A549 (cell line): ENCODE data around the gene KATNA1. TPM values are rescaled to one million over a fixed set of nuclear protein-coding genes. Genes with fewer than 3 reads are reported as not detected.

ENCODE experiments used
- ATAC-seq, 2 experiments: fragments of 200-7000 bp in 1 of 2; fragments of >200 bp in 1 of 2; cut with Nextera tagmentation in 1 of 2; cut with Tn5 transposase in 1 of 2; 3 replicates each; pipeline versions ENCODE4 v1.8.0 to v1.9.1; 2018 to 2020; ENCODE audit warnings: mild to moderate bottlenecking in 1 of 2, moderate library complexity in 1 of 2
- CTCF ChIA-PET: fragments of 300-600 bp; sonication (Branson Sonifier 250); formaldehyde crosslinking; extraction: SDS; loops from one replicate; lab custom pipeline; 2021; ENCODE audit warnings: antibody characterized with exemption, inconsistent platforms; lab: Yijun Ruan, JAX
- POLR2A ChIA-PET: fragments of 350-600 bp; formaldehyde crosslinking; extraction: SDS; loops from one replicate; lab custom pipeline; 2021; ENCODE audit warnings: antibody characterized with exemption, inconsistent platforms; lab: Yijun Ruan, JAX
- DNase-seq, 2 experiments: peaks; one replicate each; pipeline versions ENCODE4 v3.0.0 to v3.0.0-alpha.2; 2011 to 2016; ENCODE audit warnings: low read depth in 1 of 2, low spot score in 1 of 2
- FAIRE-seq: peaks from 2 replicates; lab custom pipeline; 2011; peaks lifted over from hg19 to GRCh38; lab: Jason Lieb, UNC
- H3K27ac ChIP-seq, 2 experiments: fragments of >200 bp; sonication (Bioruptor Twin); formaldehyde crosslinking; 3 replicates each; pipeline ENCODE4 v1.5.1; 2016 to 2017
- H3K4me1 ChIP-seq: fragments of >200 bp; sonication (Bioruptor Twin); formaldehyde crosslinking; 3 replicates; pipeline ENCODE4 v1.6.1; 2016
- H3K4me2 ChIP-seq: fragments of >200 bp; sonication (Bioruptor Twin); formaldehyde crosslinking; 3 replicates; pipeline ENCODE4 v1.6.1; 2016
- H3K4me3 ChIP-seq: fragments of >200 bp; sonication (Bioruptor Twin); formaldehyde crosslinking; 3 replicates; pipeline ENCODE4 v1.5.1; 2016
- H3K9me3 ChIP-seq: fragments of >200 bp; sonication (Bioruptor Twin); formaldehyde crosslinking; 3 replicates; pipeline ENCODE4 v1.6.1; 2016
- BCL3 ChIP-seq: fragments of >200 bp; sonication (Bioruptor Twin); formaldehyde crosslinking; IDR thresholded peaks from 3 replicates; pipeline ENCODE4 v1.6.1; 2016
- BHLHE40 ChIP-seq: IDR thresholded peaks from 2 replicates; pipeline ENCODE4 v1.6.1; 2012; ENCODE audit warnings: low read depth, low read length, inconsistent platforms
- CEBPB ChIP-seq, 2 experiments: fragments of >200 bp in 1 of 2; sonication (Bioruptor Twin) in 1 of 2; formaldehyde crosslinking in 1 of 2; IDR thresholded peaks; 2 replicates each; pipeline ENCODE4 v1.6.1; 2012 to 2016
- CHD2 ChIP-seq: fragments of 150-350 bp; IDR thresholded peaks from 2 replicates; pipeline ENCODE4 v1.6.1; 2014; ENCODE audit warnings: low read length; ENCODE audit not compliant: partially characterized antibody
- CHD4 ChIP-seq: fragments of 200-600 bp; sonication (generic); IDR thresholded peaks from 2 replicates; pipeline ENCODE4 v1.6.1; 2016; ENCODE audit warnings: antibody characterized with exemption, mild to moderate bottlenecking, borderline replicate concordance
- EHF ChIP-seq: fragments of 250-450 bp; sonication (Bioruptor Pico); IDR thresholded peaks from 2 replicates; pipeline ENCODE4 v1.5.0; 2020; ENCODE audit warnings: mild to moderate bottlenecking
- EP300 ChIP-seq, 2 experiments: fragments of >200 bp; sonication (Bioruptor Twin); formaldehyde crosslinking; IDR thresholded peaks; 2 replicates in 1 of 2; 3 replicates in 1 of 2; pipeline ENCODE4 v1.6.1; 2016 to 2017
- FOSB ChIP-seq: fragments of 250-450 bp; sonication (Bioruptor Pico); IDR thresholded peaks from 2 replicates; pipeline ENCODE4 v1.5.0; 2020; ENCODE audit warnings: mild to moderate bottlenecking, moderate library complexity
- HDAC2 ChIP-seq: fragments of 200-600 bp; sonication (generic); IDR thresholded peaks from 2 replicates; pipeline ENCODE4 v1.6.1; 2016
- HES2 ChIP-seq: fragments of >200 bp; sonication (Bioruptor Twin); formaldehyde crosslinking; IDR thresholded peaks from 2 replicates; pipeline ENCODE4 v1.6.1; 2016
- HMGXB4 ChIP-seq: fragments of 250-450 bp; sonication (Bioruptor Pico); IDR thresholded peaks from 2 replicates; pipeline ENCODE4 v1.5.0; 2021; ENCODE audit warnings: mild to moderate bottlenecking, moderate library complexity, borderline replicate concordance
- HOXB5 ChIP-seq: fragments of 250-450 bp; sonication (Bioruptor Pico); IDR thresholded peaks from 2 replicates; pipeline ENCODE4 v1.5.0; 2020; ENCODE audit warnings: mild to moderate bottlenecking, moderate library complexity
- JUN ChIP-seq, 2 experiments: fragments of >200 bp; sonication (Bioruptor Twin); formaldehyde crosslinking; IDR thresholded peaks; 2 replicates in 1 of 2; 3 replicates in 1 of 2; pipeline ENCODE4 v1.6.1; 2016 to 2017
- JUNB ChIP-seq: fragments of >200 bp; sonication (Bioruptor Twin); formaldehyde crosslinking; IDR thresholded peaks from 2 replicates; pipeline ENCODE4 v1.6.1; 2016
- KDM1A ChIP-seq: fragments of 200-600 bp; sonication (generic); IDR thresholded peaks from 2 replicates; pipeline ENCODE4 v1.6.1; 2016; ENCODE audit warnings: low read depth, mild to moderate bottlenecking
- MAX ChIP-seq: IDR thresholded peaks from 2 replicates; pipeline ENCODE4 v1.6.1; 2012
- MYC ChIP-seq: IDR thresholded peaks from 2 replicates; pipeline ENCODE4 v1.6.1; 2012; ENCODE audit warnings: mild to moderate bottlenecking, inconsistent platforms, low read length, improper control_type of control experiment, borderline replicate concordance
- NFE2L2 ChIP-seq: fragments of 150-350 bp; conservative IDR thresholded peaks from 2 replicates; pipeline ENCODE4 v1.6.1; 2014; ENCODE audit warnings: low read length
- PBX3 ChIP-seq: IDR thresholded peaks from 2 replicates; pipeline ENCODE4 v1.6.1; 2012
- PHF8 ChIP-seq: fragments of 200-600 bp; sonication (generic); IDR thresholded peaks from 2 replicates; pipeline ENCODE4 v1.6.1; 2016; ENCODE audit warnings: low read depth, mild to moderate bottlenecking, antibody characterized with exemption, moderate library complexity, borderline replicate concordance
- POLR2A ChIP-seq: IDR thresholded peaks from 2 replicates; pipeline ENCODE4 v1.6.1; 2012; ENCODE audit warnings: mild to moderate bottlenecking, low read length
- RAD21 ChIP-seq, 2 experiments: fragments of >200 bp in 1 of 2; sonication (Bioruptor Twin) in 1 of 2; formaldehyde crosslinking in 1 of 2; IDR thresholded peaks in 1 of 2; conservative IDR thresholded peaks in 1 of 2; 2 replicates in 1 of 2; 3 replicates in 1 of 2; pipeline ENCODE4 v1.6.1; 2012 to 2018; ENCODE audit warnings: inconsistent platforms in 1 of 2
- TFCP2L1 ChIP-seq: fragments of 250-450 bp; sonication (Bioruptor Pico); IDR thresholded peaks from 2 replicates; pipeline ENCODE4 v1.5.0; 2021; ENCODE audit warnings: mild to moderate bottlenecking
- USF2 ChIP-seq: fragments of 450-650 bp; IDR thresholded peaks from 2 replicates; pipeline ENCODE4 v1.6.1; 2014; ENCODE audit warnings: antibody characterized with exemption
- ZC3H11A ChIP-seq: fragments of 450-650 bp; IDR thresholded peaks from 2 replicates; pipeline ENCODE4 v1.6.1; 2014; ENCODE audit warnings: antibody characterized with exemption, mild to moderate bottlenecking
- ZNF302 ChIP-seq: fragments of 250-450 bp; sonication (Bioruptor Pico); IDR thresholded peaks from 2 replicates; pipeline ENCODE4 v1.9.0; 2021; ENCODE audit warnings: inconsistent platforms, mild to moderate bottlenecking, moderate library complexity
- WGBS: methylation state at CpG from one replicate; pipeline ENCODE4 v1.1.6; 2017; ENCODE audit errors: missing lambda C conversion rate; 5-methylcytosine and 5-hydroxymethylcytosine counted together
- polyA plus RNA-seq, 4 experiments: library from polyadenylated mRNA; depleted of rRNA in 3 of 4; stranded (reverse); fragments of >200 nt; fragmentation: RNase III in 1 of 4; extraction: RNeasy Plus Mini Kit Qiagen cat#74134 plus additional on column Dnase treatment in 1 of 4; gene quantifications; 2 replicates in 3 of 4; 3 replicates in 1 of 4; pipeline ENCODE4 v1.2.3, GENCODE V29; 2011 to 2017

KATNA1 gene
- polyA plus RNA-seq, 2 of the 4 experiments (the other 2 are of a cell fraction) = 9.4 to 27.0 TPM

- FAIRE-seq (no peak), ATAC-seq (no peak)
- CTCF ChIA-PET = interaction anchor here (0.6 to 1.4 kb wide), 2 partner anchors 10 to 67 kb away, joined by 3 to 7 read pairs; no protein-coding TSS in a partner anchor
- TF ChIP-seq NFE2L2 (no peak), PHF8 (no peak), ZC3H11A (no peak), HES2 (no peak), FOSB (CRISPR knock-in tag) (no peak), EP300 (IDR thresholded peaks at IDR 0.05) (no peak), CEBPB (IDR thresholded peaks at IDR 0.05) (no peak), MAX (no peak), USF2 (no peak), JUN (IDR thresholded peaks at IDR 0.05) (no peak), CHD4 (no peak), EHF (CRISPR knock-in tag) (no peak), KDM1A (no peak), TFCP2L1 (CRISPR knock-in tag) (no peak), CHD2 (no peak), BHLHE40 (no peak), HDAC2 (no peak)
- TF ChIP-seq, all 56 proteins: peak for 0
- Histone ChIP-seq H3K27ac (no peak overlapping the region), H3K4me3 (no peak overlapping the region), H3K4me2 (no peak overlapping the region), H3K9me3 (no peaks in the 10 kb centered on the region), H3K4me1 (no peaks in the 10 kb centered on the region)
- POLR2A ChIA-PET = no interaction called here
- DNase-seq = no peak
- WGBS = 98% methylated on average over 4 of the region's 4 CpGs
These were observed 48.0 kb downstream of the KATNA1 start for GRCh38 chr6:149600508-149600907.

- no peaks in the 10 kb centered on the region for H3K9me3 ChIP-seq
- WGBS = 95% methylated on average over 1 of the region's 1 CpG
- DNase-seq (no peak), ATAC-seq (no peak), FAIRE-seq (no peak)
- H3K4me2 ChIP-seq = no peak overlapping the region
- no peaks in the 10 kb centered on the region for H3K4me1 ChIP-seq
- H3K27ac ChIP-seq = no peak overlapping the region
- TF ChIP-seq ZNF302 (CRISPR knock-in tag) (no peak), USF2 (no peak)
- H3K4me3 ChIP-seq = no peak overlapping the region
- ChIA-PET POLR2A (no interaction called here), CTCF (interaction anchor here (1.0 to 1.4 kb wide), 2 partner anchors 9 to 15 kb away, joined by 3 read pairs; no protein-coding TSS in a partner anchor)
These were observed 55.1 kb downstream of the KATNA1 start for GRCh38 chr6:149593408-149593807.

- no peaks in the 10 kb centered on the region for H3K9me3 ChIP-seq
- WGBS = 96% methylated on average over 2 of the region's 2 CpGs
- CTCF ChIA-PET = interaction anchor here (1.0 to 1.4 kb wide), 2 partner anchors 10 to 15 kb away, joined by 3 read pairs; no protein-coding TSS in a partner anchor
- no peaks in the 10 kb centered on the region for H3K4me1 ChIP-seq
- DNase-seq (no peak), ATAC-seq (no peak), FAIRE-seq (no peak)
- no peak overlapping the region for H3K4me2 ChIP-seq
- no peak overlapping the region for H3K4me3 ChIP-seq
- POLR2A ChIA-PET = interaction anchor here (0.6 kb wide), 1 partner anchor 19 kb away, joined by 3 read pairs; no protein-coding TSS in a partner anchor
- no peak overlapping the region for H3K27ac ChIP-seq
- no peak for TF ChIP-seq POLR2A
- no peak for TF ChIP-seq HMGXB4 (CRISPR knock-in tag)
- TF ChIP-seq MYC = no peak
- TF ChIP-seq HOXB5 (CRISPR knock-in tag) = no peak
- TF ChIP-seq JUNB = no peak
- TF ChIP-seq BCL3 = no peak
- no peak for TF ChIP-seq MAX
- TF ChIP-seq RAD21 (conservative IDR thresholded peaks at IDR 0.05 in 1 of 2, IDR thresholded peaks at IDR 0.05 in 1 of 2) = no peak
- TF ChIP-seq EP300 (IDR thresholded peaks at IDR 0.05) = no peak
- TF ChIP-seq HES2 = no peak
- TF ChIP-seq PBX3 = no peak
- TF ChIP-seq CHD4 = no peak
- no peak for TF ChIP-seq CHD2
These were observed 55.5 kb downstream of the KATNA1 start for GRCh38 chr6:149592983-149593382.
